OCI-LY3 (cell line): Measurements from ENCODE around the gene ALCAM.

Source experiments
- H2AFZ ChIP-seq: fragments of 200-600, 300-600 bp; shearing (Covaris generic); 2 replicates; pipeline ENCODE4 v1.6.0; 2014; ENCODE audit warnings: antibody characterized with exemption, low read depth, low read length
- H3K27ac ChIP-seq: fragments of 200-600, 300-600 bp; sonication (generic); 2 replicates; pipeline ENCODE4 v1.5.1; 2014; ENCODE audit warnings: mild to moderate bottlenecking, low read length, moderate library complexity, mixed read lengths
- H3K27me3 ChIP-seq: fragments of 200-600, 300-600 bp; sonication (generic); 2 replicates; pipeline ENCODE4 v1.6.1; 2014; ENCODE audit warnings: low read depth, low read length, mixed read lengths
- H3K36me3 ChIP-seq: fragments of 200-600, 300-600 bp; sonication (generic); replicated peaks from 2 replicates; pipeline ENCODE3; 2014; ENCODE audit warnings: low read depth, low read length, mixed read lengths
- H3K4me1 ChIP-seq: fragments of 300-600, 200-600 bp; sonication (generic); 2 replicates; pipeline ENCODE4 v1.6.1; 2014; ENCODE audit warnings: low read length, mixed read lengths
- H3K4me2 ChIP-seq: fragments of 200-600, 300-600 bp; sonication (generic); 2 replicates; pipeline ENCODE4 v1.6.1; 2014; ENCODE audit warnings: low read length, mixed read lengths
- H3K4me3 ChIP-seq: fragments of 300-600, 200-600 bp; sonication (generic); 2 replicates; pipeline ENCODE4 v1.5.1; 2014; ENCODE audit warnings: antibody characterized with exemption, mild to moderate bottlenecking, low read length, moderate library complexity
- H3K79me2 ChIP-seq: fragments of 300-600, 200-600 bp; shearing (Covaris generic); 2 replicates; pipeline ENCODE4 v1.6.1; 2014; ENCODE audit warnings: mild to moderate bottlenecking, low read length, mixed read lengths
- H3K9ac ChIP-seq: fragments of 300-600, 200-600 bp; shearing (Covaris generic); 2 replicates; pipeline ENCODE4 v1.6.0; 2014; ENCODE audit warnings: mild to moderate bottlenecking, low read length, moderate library complexity
- H3K9me3 ChIP-seq: fragments of 200-600, 300-600 bp; shearing (Covaris generic); 2 replicates; pipeline ENCODE4 v1.6.1; 2014; ENCODE audit warnings: low read length, mixed read lengths; ENCODE audit not compliant: insufficient read depth
- H4K20me1 ChIP-seq: fragments of 200-600, 300-600 bp; sonication (generic); 2 replicates; pipeline ENCODE4 v1.6.1; 2016; ENCODE audit warnings: low read length, mixed read lengths; ENCODE audit not compliant: insufficient read depth
- CTCF ChIP-seq: fragments of 200-600, 300-600 bp; sonication (generic); IDR thresholded peaks from 2 replicates; pipeline ENCODE4 v1.5.1; 2014; ENCODE audit warnings: antibody characterized with exemption, low read length, low read depth
- EZH2phosphoT487 ChIP-seq: fragments of 200-600 bp; shearing (Covaris generic); IDR thresholded peaks from 2 replicates; pipeline ENCODE4 v1.6.1; 2018; ENCODE audit warnings: antibody characterized with exemption, mixed run types, low read depth

ALCAM gene

GRCh38 chr3:105538483-105538882 is 171.8 kb downstream of the ALCAM start:
- Histone ChIP-seq H3K79me2 (no peaks in the 10 kb centered on the region), H4K20me1 (0 out of 2 replicates have a peak, but pooled peaks cover 3% of the 10 kb centered on the region), H2AFZ (no peak overlapping the region), H3K4me2 (no peak overlapping the region), H3K9ac (no peak overlapping the region), H3K27ac (no peak overlapping the region), H3K4me3 (no peak overlapping the region), H3K9me3 (no peaks in the 10 kb centered on the region), H3K36me3 (peaks cover 42% of the 10 kb centered on the region), H3K4me1 (no peaks in the 10 kb centered on the region), H3K27me3 (no peaks in the 10 kb centered on the region)
- TF ChIP-seq CTCF (no peak), EZH2phosphoT487 (no peak)

GRCh38 chr3:105539897-105540296 is 173.2 kb downstream of the ALCAM start:
- Histone ChIP-seq H3K27me3 (no peaks in the 10 kb centered on the region), H3K9ac (no peak overlapping the region), H3K9me3 (no peaks in the 10 kb centered on the region), H4K20me1 (0 out of 2 replicates have a peak, but pooled peaks cover 3% of the 10 kb centered on the region), H3K4me2 (no peak overlapping the region), H2AFZ (no peak overlapping the region), H3K79me2 (no peaks in the 10 kb centered on the region), H3K4me1 (no peaks in the 10 kb centered on the region), H3K4me3 (no peak overlapping the region), H3K27ac (no peak overlapping the region), H3K36me3 (peaks cover 48% of the 10 kb centered on the region)
- TF ChIP-seq CTCF (no peak), EZH2phosphoT487 (no peak)

- no peak overlapping the region for H2AFZ ChIP-seq
- no peak overlapping the region for H3K4me2 ChIP-seq
- H3K9me3 ChIP-seq = no peaks in the 10 kb centered on the region
- no peaks in the 10 kb centered on the region for H3K4me1 ChIP-seq
- no peaks in the 10 kb centered on the region for H3K79me2 ChIP-seq
- no peak overlapping the region for H3K27ac ChIP-seq
- no peak overlapping the region for H3K4me3 ChIP-seq
- H3K9ac ChIP-seq = no peak overlapping the region
- peaks cover 63% of the 10 kb centered on the region for H3K36me3 ChIP-seq
- TF ChIP-seq CTCF (no peak), EZH2phosphoT487 (no peak)
- 0 out of 2 replicates have a peak, but pooled peaks cover 3% of the 10 kb centered on the region for H4K20me1 ChIP-seq
- no peaks in the 10 kb centered on the region for H3K27me3 ChIP-seq
Observed at GRCh38 chr3:105542282-105543019, 175.7 kb downstream of the ALCAM start.

- Histone ChIP-seq H3K27ac (no peak overlapping the region), H2AFZ (no peak overlapping the region), H3K9me3 (no peaks in the 10 kb centered on the region), H3K79me2 (no peaks in the 10 kb centered on the region), H3K9ac (no peak overlapping the region), H3K4me3 (no peak overlapping the region), H3K27me3 (no peaks in the 10 kb centered on the region), H3K4me2 (no peak overlapping the region), H3K4me1 (no peaks in the 10 kb centered on the region), H3K36me3 (peaks cover 74% of the 10 kb centered on the region), H4K20me1 (0 out of 2 replicates have a peak, but pooled peaks cover 3% of the 10 kb centered on the region)
- no peak for TF ChIP-seq EZH2phosphoT487
- TF ChIP-seq CTCF = no peak
Observed at GRCh38 chr3:105545051-105545450, 178.3 kb downstream of the ALCAM start.
